Hair follicle dermal papilla cell (primary cell): ENCODE measurements around the gene TMPRSS11F. TPM values are rescaled to one million over a fixed set of nuclear protein-coding genes. Genes with fewer than 3 reads are reported as not detected.

Experiments used
- small RNA-seq: library from RNA; depleted of rRNA; stranded (forward); fragments of <200 nt; gene quantifications from one replicate; pipeline ENCODE3, GENCODE V24; 2012
- total RNA-seq: library from RNA; depleted of rRNA; stranded (reverse); fragments of >200 nt; gene quantifications from 2 replicates; pipeline ENCODE4 v1.2.3, GENCODE V29; 2012

Gene TMPRSS11F
- not detected in 2 replicates for total RNA-seq

GRCh38 chr4:68129793-68130192, at the start of gene TMPRSS11F:
TSS of gene TMPRSS11F (minus strand) at chr4:68129869. CDS start at chr4:68129820, 49 bp downstream.

Small RNAs within 50 kb of the gene (small RNA-seq; reads per million reads assigned to genes)
- gene RNU6-95P: 0.99 reads per million, percentile 18 among the genes with 10 or more reads in this experiment

Other genes starting within 250 kb of the TMPRSS11F start
- gene TMPRSS11D, start 245.9 kb downstream of the TMPRSS11F start, total RNA-seq: not detected in 2 replicates
- gene TMPRSS11A, start 166.4 kb downstream of the TMPRSS11F start, total RNA-seq: not detected in 2 replicates
- not detected in 2 replicates for gene TMPRSS11B, start 115.8 kb upstream of the TMPRSS11F start, total RNA-seq
- 36.3 and 36.5 TPM in 2 replicates for gene YTHDC1, start 220.2 kb upstream of the TMPRSS11F start, total RNA-seq